ENCODE results near the gene NUDT4. TPM values are rescaled to one million over a fixed set of nuclear protein-coding genes. Genes with fewer than 3 reads are reported as not detected.

Gene NUDT4
- total and polyA plus RNA-seq, 2 of the 8 experiments (the other 6 are each of a cell fraction or from before 2014, with no cell fraction given) = 17.3 to 71.7 TPM

DNA sequence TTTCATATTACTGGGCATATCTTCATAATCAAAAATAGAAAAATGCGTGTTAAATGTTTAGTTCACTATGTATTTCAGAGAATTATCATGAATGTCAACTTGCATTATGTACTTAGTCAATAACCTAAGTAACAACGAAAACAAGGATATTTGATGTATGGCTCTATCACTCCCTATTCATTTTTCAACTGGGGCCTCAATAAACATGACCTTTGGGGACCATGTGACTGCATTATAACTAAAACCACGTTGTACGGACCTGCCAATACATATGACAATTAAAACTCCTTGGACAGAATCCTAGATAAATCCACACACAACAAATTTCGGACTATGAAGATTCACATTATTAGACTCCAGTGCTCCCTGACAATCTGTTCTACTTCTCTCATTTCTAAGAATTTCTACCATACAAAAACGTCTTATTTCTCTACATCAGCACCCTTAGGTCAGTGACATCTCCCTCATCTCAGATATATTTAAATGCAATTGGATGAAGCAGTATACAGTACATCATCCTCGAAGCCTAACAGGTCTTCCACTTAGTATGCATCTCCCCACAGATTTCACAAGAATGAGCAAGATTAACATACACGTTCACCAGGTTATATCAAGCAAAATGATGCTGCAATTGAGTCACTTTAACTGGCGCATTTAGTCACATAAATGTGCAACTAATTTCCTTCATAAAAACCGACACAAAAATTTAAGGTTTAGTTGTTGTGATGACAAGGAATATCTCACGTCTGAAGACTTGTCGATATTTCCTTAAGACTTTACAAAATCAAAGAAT, 62.5 kb downstream of the NUDT4 start (continued):
- no peak for TF ChIP-seq CHD7 (IDR thresholded peaks at IDR 0.05; ENCODE audit: insufficient replicate concordance, low read length)
- TF ChIP-seq YY1 (IDR thresholded peaks at IDR 0.05; ENCODE audit: low read depth, low read length) = no peak
- no peak for TF ChIP-seq MAX (IDR thresholded peaks at IDR 0.05)
- no peak for TF ChIP-seq ASH2L (IDR thresholded peaks at IDR 0.05; ENCODE audit: low read length)
- TF ChIP-seq JUND (IDR thresholded peaks at IDR 0.05; ENCODE audit: low read length) = no peak
- TF ChIP-seq RAD21 (IDR thresholded peaks at IDR 0.05 in 1 of 2, conservative IDR thresholded peaks at IDR 0.05 in 1 of 2; ENCODE audit: low read depth in 2 of 2, low read length in 2 of 2) = no peak
- no peak for TF ChIP-seq CREB1 (IDR thresholded peaks at IDR 0.05)
- no peak for TF ChIP-seq CHD2 (IDR thresholded peaks at IDR 0.05; ENCODE audit: low read length)
- TF ChIP-seq HDAC6 (IDR thresholded peaks at IDR 0.05; ENCODE audit: low read depth, low read length) = no peak
- TF ChIP-seq EZH2 (IDR thresholded peaks at IDR 0.05; ENCODE audit: low read depth, low read length, severe bottlenecking) = no peak
- no peak for TF ChIP-seq SP2 (IDR thresholded peaks at IDR 0.05; ENCODE audit: low read length)

Data from H1 (cell line).